Fibroblast of gingiva (primary cell): ENCODE measurements around the gene AFG3L2.

ENCODE experiments used
- DNase-seq: peaks from one replicate; pipeline ENCODE4 v3.0.0-alpha.2; 2011; ENCODE audit warnings: low read depth

AFG3L2 gene

DNA sequence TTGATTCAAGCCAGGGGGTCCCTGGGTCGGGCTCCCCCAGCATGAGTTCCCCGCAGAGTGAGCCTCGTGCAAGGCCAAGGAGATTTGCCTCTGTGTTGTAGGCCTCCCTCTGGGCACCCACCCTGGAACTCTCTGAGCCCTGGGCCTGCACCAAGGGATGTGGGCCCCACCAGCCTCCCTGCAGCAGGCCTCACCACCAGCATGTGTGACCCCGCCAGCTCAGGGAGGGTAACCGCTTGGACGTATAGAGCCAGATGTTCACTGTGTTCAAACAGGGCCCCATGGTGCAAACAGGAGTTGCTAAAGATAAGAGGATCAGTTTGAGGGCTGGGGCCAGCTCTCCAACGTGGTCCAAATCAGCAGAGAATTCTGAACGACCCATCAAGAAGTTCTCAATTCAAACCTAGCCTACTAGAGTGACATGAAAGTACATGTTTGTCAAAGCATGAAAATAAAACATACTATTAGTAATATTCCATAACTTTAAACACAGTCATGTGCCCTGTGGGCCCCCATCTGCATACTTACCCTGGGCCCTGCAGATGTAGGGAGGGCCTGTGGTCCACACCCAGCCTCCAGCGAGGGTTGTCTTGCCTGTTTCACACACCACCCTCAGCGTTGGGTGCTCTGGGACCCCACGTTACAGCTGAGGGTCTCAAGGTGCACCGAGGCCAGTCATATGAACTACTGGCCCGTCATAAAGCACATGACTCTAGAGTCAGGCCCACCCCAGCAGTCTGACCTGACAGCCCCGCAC lies 74.5 kb downstream of the AFG3L2 start:
- DNase-seq: no peak

GRCh38 chr18:12301263-12302005 lies 75.6 kb downstream of the AFG3L2 start:
- DNase-seq: no peak

DNA sequence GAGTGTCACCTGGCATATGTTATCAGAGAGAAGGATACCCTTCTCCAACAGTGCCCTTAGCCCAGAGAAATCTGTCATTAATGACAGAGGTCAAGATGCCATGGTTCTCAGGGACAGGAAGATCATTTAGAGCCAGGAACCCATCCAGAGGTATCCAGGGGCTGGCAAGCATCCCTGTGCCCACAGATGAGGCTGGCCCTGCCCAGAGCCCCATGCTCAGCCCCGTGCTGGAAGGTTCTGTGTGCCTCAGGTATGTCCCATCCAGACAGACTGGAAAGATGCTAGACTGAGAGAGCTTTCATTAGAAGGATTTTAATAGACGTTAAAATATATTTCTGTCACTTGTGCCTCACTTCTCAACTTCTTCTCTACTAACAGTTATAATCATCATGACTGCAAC lies 77.2 kb downstream of the AFG3L2 start:
- no peak for DNase-seq

GRCh38 chr18:12296457-12296856 lies 80.6 kb downstream of the AFG3L2 start:
- DNase-seq: no peak

DNA sequence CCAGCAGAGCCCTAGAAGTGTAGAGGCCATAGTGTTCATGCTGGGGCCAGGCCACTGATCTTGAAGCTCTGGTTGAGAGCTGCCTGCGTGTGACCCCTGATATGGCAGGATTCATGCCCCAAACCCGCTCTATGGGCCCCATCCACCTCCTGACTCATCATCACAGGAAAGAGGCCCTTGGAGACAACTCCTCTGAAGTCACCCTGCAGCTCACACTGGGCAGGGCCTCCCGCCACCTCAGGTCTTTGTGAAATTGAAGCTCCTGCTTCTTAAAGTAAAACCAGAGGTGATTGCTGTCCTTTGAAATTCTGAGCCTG lies 81.0 kb downstream of the AFG3L2 start:
- DNase-seq: no peak

DNA sequence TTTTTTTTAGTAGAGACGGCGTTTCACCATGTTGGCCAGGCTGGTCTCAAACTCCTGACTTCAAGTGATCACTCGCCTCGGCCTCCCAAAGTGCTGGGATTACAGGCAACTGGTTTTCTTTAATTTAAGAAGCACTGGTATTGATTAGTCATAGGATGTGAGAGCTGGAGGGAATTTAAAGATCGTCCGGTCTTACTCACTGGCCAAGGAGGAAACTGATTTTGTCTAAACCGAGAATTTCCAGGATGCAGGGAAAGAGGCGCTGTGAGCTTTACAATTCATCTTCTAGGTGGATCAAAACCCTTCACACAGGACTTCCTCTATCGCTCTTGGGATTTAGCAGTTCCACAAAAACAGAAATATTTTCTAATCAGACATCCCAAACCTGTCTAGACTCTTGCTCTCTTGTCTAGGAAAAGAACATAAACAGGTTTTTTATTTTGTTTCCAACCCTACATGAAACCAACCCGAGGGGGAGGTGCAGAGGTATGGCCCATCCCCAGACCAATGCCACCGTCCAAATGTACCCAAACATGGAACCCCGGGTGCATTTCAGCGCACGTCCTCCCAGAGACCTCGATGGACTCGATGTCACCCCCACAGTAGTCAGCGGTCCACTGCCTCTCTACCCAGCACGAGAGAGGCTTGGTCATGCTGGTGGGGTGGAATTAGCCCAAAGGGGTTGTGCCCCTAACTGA lies 81.5 kb downstream of the AFG3L2 start:
- no peak for DNase-seq

- no peak for DNase-seq
Measured at GRCh38 chr18:12293831-12294230, 83.2 kb downstream of the AFG3L2 start.

DNA sequence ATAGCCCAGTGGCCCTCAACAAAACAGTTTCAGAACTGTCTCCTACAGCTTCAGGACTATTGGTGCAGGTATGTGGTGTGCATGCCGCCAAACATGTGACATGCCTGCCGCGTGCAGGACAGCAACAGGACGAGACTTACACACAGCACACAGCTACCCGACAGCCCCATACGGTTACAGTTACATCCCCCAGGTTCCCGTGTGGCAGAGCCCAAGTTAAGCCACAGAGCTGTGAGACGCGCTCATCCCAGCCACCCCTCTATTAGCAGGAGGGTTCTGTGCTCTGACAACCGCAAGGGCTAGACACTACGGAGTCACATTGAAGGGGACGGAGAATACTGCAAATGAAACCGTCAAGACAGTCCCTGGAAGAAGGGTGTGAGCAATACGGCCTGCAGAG lies 85.3 kb downstream of the AFG3L2 start:
- DNase-seq: no peak

- no peak for DNase-seq
Measured at GRCh38 chr18:12291161-12291560, 85.9 kb downstream of the AFG3L2 start.

DNA sequence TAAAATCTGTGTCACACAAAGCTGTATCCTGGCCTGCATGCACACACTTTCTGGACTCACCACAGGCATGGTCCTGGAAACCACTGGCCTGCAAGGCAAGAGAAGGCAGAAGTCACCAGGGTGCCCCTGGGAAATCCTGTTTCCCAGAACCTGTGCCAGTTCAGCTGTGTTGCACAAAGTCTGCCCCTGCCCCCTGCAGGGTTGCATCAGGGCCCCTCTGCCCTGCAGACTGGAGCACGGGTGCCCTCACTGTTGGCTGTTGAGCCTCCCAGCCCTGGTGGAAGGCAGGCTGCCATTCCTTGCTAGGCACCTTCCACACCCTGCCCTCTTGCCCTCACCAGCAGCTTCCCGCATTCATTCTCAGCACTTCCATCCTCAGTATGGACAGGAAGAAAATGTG lies 86.9 kb downstream of the AFG3L2 start:
- DNase-seq: no peak

- no peak for DNase-seq
Measured at GRCh38 chr18:12288403-12288755, 88.6 kb downstream of the AFG3L2 start.

- DNase-seq: peak; percentile 73
Measured at GRCh38 chr18:12287684-12288402, 89.2 kb downstream of the AFG3L2 start.

DNA sequence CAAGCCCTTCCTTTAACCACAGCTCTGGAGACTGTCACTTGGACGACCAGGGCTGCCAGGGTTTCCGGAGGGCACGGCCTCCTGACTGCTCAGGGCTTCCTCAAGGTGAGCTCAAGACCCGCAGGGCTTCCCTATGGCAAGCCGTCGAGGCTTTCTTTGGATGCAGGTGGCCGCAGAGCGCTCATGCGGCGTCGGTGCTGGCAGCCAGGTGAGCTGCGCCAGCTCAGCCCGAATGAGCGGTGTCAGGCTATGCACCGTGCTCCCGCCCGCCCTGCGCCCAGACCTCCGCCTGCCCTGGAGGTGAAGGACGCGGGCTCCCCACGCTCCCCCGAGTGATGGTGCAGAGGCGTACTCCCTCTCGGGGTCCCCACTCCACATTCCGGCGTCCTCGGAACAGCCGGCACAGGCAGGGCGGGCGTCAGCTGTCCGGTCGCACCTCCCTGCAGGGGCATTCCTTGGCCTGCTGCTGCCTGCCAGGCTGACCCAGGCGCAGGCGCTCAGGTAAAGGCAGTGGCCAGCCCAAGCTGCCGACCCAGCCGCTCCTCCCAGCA lies 89.8 kb downstream of the AFG3L2 start:
- DNase-seq: no peak

GRCh38 chr18:12283666-12284065 lies 93.4 kb downstream of the AFG3L2 start:
- no peak for DNase-seq

DNA sequence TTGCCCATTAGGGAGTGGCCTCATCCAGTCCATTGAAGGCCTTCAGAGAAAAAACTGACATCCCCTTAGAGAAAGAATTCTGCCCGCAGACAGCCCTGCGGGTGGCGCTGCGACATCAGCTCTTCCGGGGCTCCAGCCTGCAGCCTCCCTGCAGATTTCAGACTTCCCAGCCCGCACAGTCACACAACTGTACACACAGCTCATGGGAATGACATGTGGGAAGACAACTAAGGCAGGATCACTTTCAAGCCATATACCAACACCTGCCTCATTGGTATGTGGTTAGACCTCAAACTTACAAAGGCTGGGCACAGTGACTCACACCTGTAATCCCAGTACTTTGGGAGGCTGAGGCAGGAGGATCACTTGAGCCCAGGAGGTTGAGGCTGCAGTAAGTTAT lies 93.8 kb downstream of the AFG3L2 start:
- no peak for DNase-seq

GRCh38 chr18:12282442-12283039 lies 94.5 kb downstream of the AFG3L2 start:
- DNase-seq: peak; percentile 59

DNA sequence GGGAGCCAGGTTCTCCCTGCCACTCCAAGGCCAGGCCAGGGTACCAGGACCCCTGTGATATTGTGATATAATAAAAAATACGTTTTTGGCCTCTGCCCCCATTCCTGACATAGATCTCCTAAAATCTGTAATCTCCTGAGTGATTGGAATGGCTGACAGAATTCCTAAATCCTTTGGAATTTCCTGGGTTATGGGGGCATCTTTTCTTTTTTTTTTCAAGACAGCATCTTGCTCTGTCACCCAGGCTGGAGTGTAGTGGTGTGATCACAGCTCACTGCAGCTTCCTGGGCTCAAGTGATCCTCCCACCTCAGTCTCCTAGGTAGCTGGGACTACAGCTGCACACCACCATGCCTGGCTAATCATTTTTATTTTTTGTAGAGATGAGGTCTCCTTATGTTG lies 95.2 kb downstream of the AFG3L2 start:
- no peak for DNase-seq

DNA sequence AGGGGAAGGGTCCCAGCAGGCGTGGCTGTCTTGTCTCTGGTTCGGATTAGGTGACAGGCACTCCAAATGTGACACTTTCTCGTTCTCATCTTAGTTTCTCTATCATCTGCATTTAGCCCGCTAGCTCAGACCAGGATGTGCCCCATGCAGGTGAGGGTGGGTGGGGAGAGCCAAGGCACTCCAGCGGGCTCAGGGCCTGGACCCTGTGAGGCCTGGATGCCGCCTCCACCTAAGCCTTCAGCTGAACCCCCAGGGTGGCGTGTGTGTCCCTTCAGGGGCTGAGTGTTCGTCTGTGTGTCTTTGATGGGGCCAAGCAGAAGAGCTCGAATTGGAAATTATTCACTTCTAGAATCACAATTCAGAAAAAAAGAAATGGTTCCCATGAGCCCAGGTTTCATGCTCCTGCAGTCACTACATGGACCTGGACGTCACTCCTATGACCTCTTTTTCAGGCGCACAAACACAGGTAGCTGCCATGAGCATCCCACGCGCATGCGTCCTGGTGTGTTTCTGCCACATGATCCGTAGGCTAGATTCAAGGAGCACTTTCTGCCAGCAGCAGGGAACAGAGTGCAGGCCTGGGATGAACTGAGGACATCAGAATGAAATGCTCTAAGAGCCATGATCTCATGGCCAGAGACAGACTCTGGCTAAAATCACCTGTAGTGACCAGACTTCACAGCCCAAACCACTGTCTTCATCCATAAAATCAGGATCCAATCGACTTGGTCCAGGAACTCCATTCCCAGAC lies 97.1 kb downstream of the AFG3L2 start:
- no peak for DNase-seq
